Erythroblast (primary cell): ENCODE results near the gene ENG.

Source experiments
- GATA1 ChIP-seq: IDR thresholded peaks from 2 replicates; pipeline ENCODE4 v1.6.1; 2011; ENCODE audit warnings: low read depth, mild to moderate bottlenecking, control low read depth, low read length, moderate library complexity
- POLR2A ChIP-seq: IDR thresholded peaks from 2 replicates; pipeline ENCODE4 v1.6.1; 2011; ENCODE audit warnings: mild to moderate bottlenecking, low read length

- TF ChIP-seq POLR2A (no peak), GATA1 (no peak)
Observed at GRCh38 chr9:127809002-127809539, 45.4 kb downstream of the ENG start.
